Measurements from ENCODE around the gene PRICKLE4.
A peak's percentile ranks its signal among the peaks of the same experiment; 100 is the strongest.

PRICKLE4 gene

DNA sequence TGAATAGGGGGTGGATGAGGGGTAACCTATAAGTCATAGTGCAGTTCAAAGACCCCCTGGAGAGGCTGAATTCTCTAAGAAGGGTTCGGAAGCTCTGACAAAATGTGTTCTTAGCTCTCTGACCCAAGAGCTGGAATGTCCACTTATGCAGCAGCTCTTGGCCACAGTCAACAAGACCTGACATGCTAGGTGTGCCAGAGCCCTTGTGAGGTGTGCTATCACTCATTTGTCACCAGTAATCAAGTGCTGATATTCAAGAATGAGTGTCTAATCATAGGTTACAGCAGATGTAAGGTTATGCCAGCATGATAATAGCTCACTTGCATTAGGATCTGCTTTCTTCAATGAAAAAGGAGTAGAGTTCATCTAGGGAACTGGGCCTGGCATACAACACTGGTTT, 35.0 kb downstream of the PRICKLE4 start:
- Histone ChIP-seq H3K4me1 (ENCODE audit: control insufficient read depth, low read depth, low read length) (no peaks in the 10 kb centered on the region), H3K56ac (ENCODE audit: low read length) (no peak overlapping the region), H3K9ac (ENCODE audit: low read length) (no peak overlapping the region), H2BK15ac (replicated peaks; ENCODE audit: low read depth) (no peak overlapping the region), H3K27me3 (ENCODE audit: insufficient read depth, low read length, poor library complexity) (no peaks in the 10 kb centered on the region), H2AK5ac (ENCODE audit: low read length) (no peak overlapping the region), H3K4ac (ENCODE audit: low read depth, low read length) (no peak overlapping the region), H3K36me3 (ENCODE audit: control insufficient read depth, insufficient read depth, low read length) (no peaks in the 10 kb centered on the region), H3K27ac (ENCODE audit: low read depth, low read length) (no peak overlapping the region), H4K8ac (ENCODE audit: low read depth, low read length) (no peak overlapping the region), H3K4me3 (ENCODE audit: low read length) (no peak overlapping the region), H3K23ac (ENCODE audit: low read length) (no peak overlapping the region), H3K18ac (ENCODE audit: low read length) (no peak overlapping the region), H3K79me1 (ENCODE audit: low read length) (no peaks in the 10 kb centered on the region), H3K4me2 (ENCODE audit: low read length) (no peak overlapping the region), H3K79me2 (ENCODE audit: control insufficient read depth, insufficient read depth, low read length) (no peaks in the 10 kb centered on the region), H2BK5ac (ENCODE audit: low read length) (no peak overlapping the region), H2BK120ac (ENCODE audit: low read depth, low read length) (no peak overlapping the region), H4K5ac (ENCODE audit: low read length) (no peak overlapping the region)
- WGBS (ENCODE audit: extremely low coverage, insufficient coverage, low lambda C conversion rate) = no CpG with 5 or more reads among the region's 1 CpG
- DNase-seq = peak; percentile 2

DNA sequence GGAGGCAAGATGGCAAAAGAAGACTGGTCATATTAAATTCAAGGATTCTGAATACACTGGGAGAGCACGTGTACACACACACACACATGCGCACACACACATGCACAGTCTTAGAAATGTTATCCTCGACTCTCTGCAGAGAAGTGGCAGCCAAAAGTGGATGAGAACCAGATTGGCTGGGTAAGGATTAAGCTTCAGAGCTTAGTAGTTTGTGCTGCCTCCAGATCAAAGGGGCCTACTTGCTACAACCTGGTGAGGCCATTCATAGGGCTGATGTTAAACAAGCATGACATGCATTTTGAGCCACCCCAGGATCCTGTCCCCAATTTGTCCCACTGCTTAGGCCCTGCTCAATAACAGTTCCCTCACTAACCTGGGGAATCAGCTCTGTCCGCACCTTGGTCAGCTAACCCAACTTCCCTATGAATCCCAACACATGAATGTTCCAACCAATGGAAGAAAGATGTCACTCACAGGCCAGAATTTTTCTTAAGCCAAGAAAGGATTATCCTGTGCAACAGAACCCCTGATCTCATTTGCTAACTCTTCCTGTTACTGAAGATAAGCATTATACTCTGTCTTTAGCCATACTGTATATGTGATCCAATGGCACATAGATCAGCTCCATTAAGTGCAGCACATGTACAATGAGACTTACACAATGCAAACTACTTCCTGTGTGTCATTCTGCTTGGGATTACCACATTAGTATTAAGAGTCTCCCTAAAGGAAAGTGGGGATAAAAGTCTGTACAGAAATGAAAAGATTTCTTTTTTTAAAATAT, 37.9 kb downstream of the PRICKLE4 start:
- Histone ChIP-seq H3K36me3 (ENCODE audit: control insufficient read depth, insufficient read depth, low read length) (no peaks in the 10 kb centered on the region), H2AK5ac (ENCODE audit: low read length) (no peak overlapping the region), H3K4ac (ENCODE audit: low read depth, low read length) (no peak overlapping the region), H3K4me2 (ENCODE audit: low read length) (no peak overlapping the region), H2BK5ac (ENCODE audit: low read length) (no peak overlapping the region), H3K79me1 (ENCODE audit: low read length) (no peaks in the 10 kb centered on the region), H3K27me3 (ENCODE audit: insufficient read depth, low read length, poor library complexity) (no peaks in the 10 kb centered on the region), H4K5ac (ENCODE audit: low read length) (no peak overlapping the region), H3K4me3 (ENCODE audit: low read length) (no peak overlapping the region), H2BK120ac (ENCODE audit: low read depth, low read length) (no peak overlapping the region), H3K9ac (ENCODE audit: low read length) (no peak overlapping the region), H3K79me2 (ENCODE audit: control insufficient read depth, insufficient read depth, low read length) (no peaks in the 10 kb centered on the region), H3K23ac (ENCODE audit: low read length) (no peak overlapping the region), H4K8ac (ENCODE audit: low read depth, low read length) (no peak overlapping the region), H3K27ac (ENCODE audit: low read depth, low read length) (no peak overlapping the region), H3K4me1 (ENCODE audit: control insufficient read depth, low read depth, low read length) (no peaks in the 10 kb centered on the region), H3K56ac (ENCODE audit: low read length) (no peak overlapping the region), H3K18ac (ENCODE audit: low read length) (no peak overlapping the region), H2BK15ac (replicated peaks; ENCODE audit: low read depth) (no peak overlapping the region)
- no peak for DNase-seq
- WGBS (ENCODE audit: extremely low coverage, insufficient coverage, low lambda C conversion rate) = no CpG with 5 or more reads among the region's 4 CpGs

DNA sequence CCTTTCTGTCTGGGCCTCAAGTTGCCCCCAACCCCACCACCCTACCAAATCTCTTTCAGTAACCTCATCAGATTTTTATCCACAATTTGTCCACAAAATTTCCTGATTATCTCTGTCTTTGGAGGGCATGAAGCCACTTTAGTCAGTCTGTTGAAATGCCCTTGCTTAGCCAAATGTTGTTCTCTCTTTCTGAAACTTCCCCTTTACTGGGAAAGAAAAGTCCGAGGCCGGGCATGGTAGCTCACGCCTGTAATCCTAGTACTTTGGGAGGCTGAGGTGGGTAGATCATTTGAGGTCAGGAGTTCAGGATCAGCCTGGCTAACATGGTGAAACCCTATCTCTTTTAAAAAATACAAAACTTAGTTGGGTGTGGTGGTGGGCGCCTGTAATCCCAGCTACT, 40.7 kb downstream of the PRICKLE4 start:
- Histone ChIP-seq H4K5ac (ENCODE audit: low read length) (no peak overlapping the region), H4K8ac (ENCODE audit: low read depth, low read length) (no peak overlapping the region), H3K56ac (ENCODE audit: low read length) (no peak overlapping the region), H2AK5ac (ENCODE audit: low read length) (no peak overlapping the region), H2BK15ac (replicated peaks; ENCODE audit: low read depth) (no peak overlapping the region), H3K9ac (ENCODE audit: low read length) (no peak overlapping the region), H3K36me3 (ENCODE audit: control insufficient read depth, insufficient read depth, low read length) (no peaks in the 10 kb centered on the region), H3K23ac (ENCODE audit: low read length) (no peak overlapping the region), H3K4me3 (ENCODE audit: low read length) (no peak overlapping the region), H3K4ac (ENCODE audit: low read depth, low read length) (no peak overlapping the region), H3K4me1 (ENCODE audit: control insufficient read depth, low read depth, low read length) (no peaks in the 10 kb centered on the region), H2BK120ac (ENCODE audit: low read depth, low read length) (no peak overlapping the region), H3K18ac (ENCODE audit: low read length) (no peak overlapping the region), H3K79me2 (ENCODE audit: control insufficient read depth, insufficient read depth, low read length) (no peaks in the 10 kb centered on the region), H3K4me2 (ENCODE audit: low read length) (no peak overlapping the region), H3K27me3 (ENCODE audit: insufficient read depth, low read length, poor library complexity) (no peaks in the 10 kb centered on the region), H3K79me1 (ENCODE audit: low read length) (no peaks in the 10 kb centered on the region), H2BK5ac (ENCODE audit: low read length) (no peak overlapping the region), H3K27ac (ENCODE audit: low read depth, low read length) (no peak overlapping the region)
- no peak for DNase-seq
- no CpG with 5 or more reads among the region's 4 CpGs for WGBS (ENCODE audit: extremely low coverage, insufficient coverage, low lambda C conversion rate)

DNA sequence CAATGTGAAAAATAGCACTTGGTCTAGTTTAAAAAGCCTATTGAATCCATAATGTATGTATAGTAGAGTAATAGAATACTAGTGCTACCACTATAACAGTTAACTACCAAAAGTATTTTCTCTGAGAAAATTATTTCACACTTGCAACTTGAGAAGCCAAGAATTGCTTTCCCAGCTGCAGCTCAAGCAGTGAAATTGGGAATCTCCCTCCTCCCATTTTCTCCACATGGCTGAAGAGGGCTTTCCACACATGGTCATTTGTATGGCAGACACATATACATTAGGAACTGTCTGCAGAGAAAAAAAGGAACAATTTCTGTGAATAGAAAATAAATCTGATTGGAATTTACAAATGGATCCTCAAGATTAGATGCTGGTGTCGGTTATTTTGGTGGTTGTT, 41.4 kb downstream of the PRICKLE4 start:
- Histone ChIP-seq H3K36me3 (ENCODE audit: control insufficient read depth, insufficient read depth, low read length) (no peaks in the 10 kb centered on the region), H3K79me1 (ENCODE audit: low read length) (no peaks in the 10 kb centered on the region), H3K4ac (ENCODE audit: low read depth, low read length) (no peak overlapping the region), H2BK120ac (ENCODE audit: low read depth, low read length) (no peak overlapping the region), H4K5ac (ENCODE audit: low read length) (no peak overlapping the region), H3K18ac (ENCODE audit: low read length) (no peak overlapping the region), H3K4me1 (ENCODE audit: control insufficient read depth, low read depth, low read length) (no peaks in the 10 kb centered on the region), H2AK5ac (ENCODE audit: low read length) (no peak overlapping the region), H3K79me2 (ENCODE audit: control insufficient read depth, insufficient read depth, low read length) (no peaks in the 10 kb centered on the region), H3K27me3 (ENCODE audit: insufficient read depth, low read length, poor library complexity) (no peaks in the 10 kb centered on the region), H3K9ac (ENCODE audit: low read length) (no peak overlapping the region), H3K56ac (ENCODE audit: low read length) (no peak overlapping the region), H3K4me3 (ENCODE audit: low read length) (no peak overlapping the region), H3K23ac (ENCODE audit: low read length) (no peak overlapping the region), H3K27ac (ENCODE audit: low read depth, low read length) (no peak overlapping the region), H2BK5ac (ENCODE audit: low read length) (no peak overlapping the region), H3K4me2 (ENCODE audit: low read length) (no peak overlapping the region), H4K8ac (ENCODE audit: low read depth, low read length) (no peak overlapping the region), H2BK15ac (replicated peaks; ENCODE audit: low read depth) (no peak overlapping the region)
- no CpG with 5 or more reads among the region's 1 CpG for WGBS (ENCODE audit: extremely low coverage, insufficient coverage, low lambda C conversion rate)
- no peak for DNase-seq

DNA sequence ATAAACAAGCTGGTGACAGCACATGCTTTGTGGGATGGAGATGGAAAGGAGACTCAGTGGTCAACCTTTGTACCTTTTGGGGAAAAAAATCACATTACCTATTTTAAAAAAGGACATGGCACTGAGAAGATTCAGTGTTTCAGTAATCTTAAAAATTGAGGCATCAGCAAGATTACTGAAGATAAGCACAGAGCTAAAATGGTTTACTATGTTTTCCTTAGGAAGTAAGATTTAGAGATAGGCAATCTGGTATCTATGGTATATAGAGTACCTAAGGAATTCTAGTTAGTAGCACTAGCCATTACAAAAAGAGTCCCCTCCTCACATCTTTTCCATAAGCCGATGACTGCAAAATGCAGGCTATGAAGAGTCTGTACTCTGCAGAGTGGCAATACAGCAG, 42.6 kb downstream of the PRICKLE4 start:
- H3K27me3 ChIP-seq (ENCODE audit: insufficient read depth, low read length, poor library complexity) = no peaks in the 10 kb centered on the region
- H3K79me1 ChIP-seq (ENCODE audit: low read length) = no peaks in the 10 kb centered on the region
- H3K4me3 ChIP-seq (ENCODE audit: low read length) = no peak overlapping the region
- H2BK15ac ChIP-seq (replicated peaks; ENCODE audit: low read depth) = no peak overlapping the region
- no peak overlapping the region for H3K4ac ChIP-seq (ENCODE audit: low read depth, low read length)
- no CpG with 5 or more reads among the region's 1 CpG for WGBS (ENCODE audit: extremely low coverage, insufficient coverage, low lambda C conversion rate)
- H4K8ac ChIP-seq (ENCODE audit: low read depth, low read length) = no peak overlapping the region
- H3K18ac ChIP-seq (ENCODE audit: low read length) = no peak overlapping the region
- H3K27ac ChIP-seq (ENCODE audit: low read depth, low read length) = no peak overlapping the region
- H3K4me2 ChIP-seq (ENCODE audit: low read length) = no peak overlapping the region
- no peak overlapping the region for H3K56ac ChIP-seq (ENCODE audit: low read length)
- H2AK5ac ChIP-seq (ENCODE audit: low read length) = no peak overlapping the region
- no peaks in the 10 kb centered on the region for H3K79me2 ChIP-seq (ENCODE audit: control insufficient read depth, insufficient read depth, low read length)
- H3K23ac ChIP-seq (ENCODE audit: low read length) = no peak overlapping the region
- no peaks in the 10 kb centered on the region for H3K36me3 ChIP-seq (ENCODE audit: control insufficient read depth, insufficient read depth, low read length)
- no peak overlapping the region for H3K9ac ChIP-seq (ENCODE audit: low read length)
- no peak overlapping the region for H2BK5ac ChIP-seq (ENCODE audit: low read length)
- no peak for DNase-seq
- no peak overlapping the region for H2BK120ac ChIP-seq (ENCODE audit: low read depth, low read length)
- no peak overlapping the region for H4K5ac ChIP-seq (ENCODE audit: low read length)
- no peaks in the 10 kb centered on the region for H3K4me1 ChIP-seq (ENCODE audit: control insufficient read depth, low read depth, low read length)

Measured in mesendoderm (in vitro differentiated cells).